ENCODE measurements around the gene ECM2.

Gene ECM2

DNA sequence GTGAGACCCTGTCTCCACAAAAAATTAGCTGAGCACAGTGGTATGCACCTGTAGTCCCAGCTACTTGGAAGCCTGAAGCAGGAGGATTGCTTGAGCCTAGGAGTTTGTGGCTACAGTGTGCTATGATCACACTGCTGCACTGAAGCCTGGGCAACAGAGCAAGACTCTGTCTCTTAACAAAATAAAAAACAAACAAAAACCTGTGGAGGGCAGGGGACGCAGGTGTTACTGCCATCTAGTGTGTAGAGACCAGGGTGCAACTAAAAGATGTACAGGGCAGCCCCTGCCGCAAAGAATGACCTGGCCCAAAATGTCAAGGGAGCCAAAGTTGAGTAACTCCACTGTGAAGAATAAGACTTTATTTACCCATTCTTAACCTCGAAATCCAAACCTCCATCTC is 80.6 kb downstream of the ECM2 start:
- DNase-seq: no peak

DNA sequence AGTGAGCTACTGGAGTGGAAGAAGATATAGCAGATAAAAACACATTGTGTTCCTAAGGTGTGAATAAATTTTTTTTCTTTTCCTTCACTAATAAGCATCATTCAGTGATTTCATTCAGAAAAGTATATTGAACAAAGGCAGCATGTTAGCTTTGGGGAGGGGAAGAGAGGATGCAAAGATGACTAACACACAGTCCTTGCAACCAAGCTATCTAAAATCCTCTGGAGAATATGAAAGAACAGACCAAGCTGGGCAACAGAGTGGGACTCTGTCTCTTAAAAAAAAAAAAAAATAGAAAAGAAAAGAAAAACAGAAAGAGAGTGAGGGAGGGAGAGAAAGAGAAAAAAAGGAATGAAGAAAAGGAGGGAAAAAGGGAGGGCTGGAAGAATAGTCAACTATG is 89.3 kb downstream of the ECM2 start:
- no peak for DNase-seq

Data from islet precursor cell (in vitro differentiated cells).